GM12878 (cell line): Measurements from ENCODE around the gene TNNT3. TPM values are rescaled to one million over a fixed set of nuclear protein-coding genes. Genes with fewer than 3 reads are reported as not detected.

Source experiments
- ATAC-seq: fragments of 200-7000 bp; cut with Tn5 transposase; 3 replicates; pipeline ENCODE4 v1.9.1; 2020; ENCODE audit warnings: mild to moderate bottlenecking, moderate library complexity
- BruUV-seq: library from RNA; stranded (reverse); fragments of 400-500 nt; replicated peaks from 2 replicates; lab custom pipeline; 2021; lab: Mats Ljungman, UMichigan
- CTCF ChIA-PET: fragments of 300-600 bp; sonication (Branson Sonifier 250); formaldehyde crosslinking; extraction: SDS; loops from one replicate; lab custom pipeline; 2021; ENCODE audit warnings: inconsistent platforms; lab: Yijun Ruan, JAX
- POLR2A ChIA-PET: fragments of 350-600 bp; formaldehyde crosslinking; extraction: SDS; loops from one replicate; lab custom pipeline; 2021; ENCODE audit warnings: inconsistent platforms; lab: Charles Lee
- RAD21 ChIA-PET: fragments of 300-600 bp; sonication (Branson Sonifier 250); formaldehyde crosslinking; loops from one replicate; lab custom pipeline; 2023; ENCODE audit warnings: antibody characterized with exemption; ENCODE audit not compliant: unreplicated experiment; lab: Charles Lee
- SMC1A ChIA-PET: fragments of 300-600 bp; sonication (Branson Sonifier 250); formaldehyde crosslinking; loops from one replicate; lab custom pipeline; 2023; ENCODE audit not compliant: unreplicated experiment, uncharacterized antibody; lab: Charles Lee
- DNase-seq: peaks from one replicate; pipeline ENCODE4 v3.0.0-alpha.2; 2011; ENCODE audit warnings: low read depth, low spot score
- FAIRE-seq: peaks from 3 replicates; lab custom pipeline; 2011; peaks lifted over from hg19 to GRCh38; lab: Jason Lieb, UNC
- H2AFZ ChIP-seq: 2 replicates; pipeline ENCODE4 v1.6.0; 2011; ENCODE audit warnings: low read depth, low read length, control low read depth; ENCODE audit not compliant: control insufficient read depth
- H3K27ac ChIP-seq: 2 replicates; pipeline ENCODE4 v1.5.1; 2011; ENCODE audit warnings: control low read depth; ENCODE audit not compliant: control insufficient read depth, insufficient read depth
- H3K27me3 ChIP-seq, 2 experiments: replicated peaks in 1 of 2; 2 replicates each; pipeline versions ENCODE4 v1.6.0 to v1.6.1; 2011; ENCODE audit warnings: low read length in 1 of 2; ENCODE audit not compliant: control insufficient read depth in 2 of 2, insufficient read depth in 2 of 2
- H3K36me3 ChIP-seq, 2 experiments: 2 replicates each; pipeline ENCODE4 v1.5.1; 2011; ENCODE audit warnings: low read length in 1 of 2; ENCODE audit not compliant: control insufficient read depth in 2 of 2, insufficient read depth in 2 of 2
- H3K4me1 ChIP-seq: 2 replicates; pipeline ENCODE4 v1.6.1; 2011; ENCODE audit warnings: mild to moderate bottlenecking, low read length, moderate library complexity, mixed read lengths; ENCODE audit not compliant: control insufficient read depth, insufficient read depth
- H3K4me2 ChIP-seq: 2 replicates; pipeline ENCODE4 v1.6.0; 2011; ENCODE audit warnings: control low read depth; ENCODE audit not compliant: control insufficient read depth, insufficient read depth
- H3K4me3 ChIP-seq: fragments of 200-600 bp; sonication (generic); 2 replicates; pipeline ENCODE4 v1.5.1; 2016
- H3K79me2 ChIP-seq: 2 replicates; pipeline ENCODE4 v1.6.0; 2011; ENCODE audit warnings: low read length; ENCODE audit not compliant: control insufficient read depth, insufficient read depth
- H3K9ac ChIP-seq: 2 replicates; pipeline ENCODE4 v1.8.0; 2011; ENCODE audit warnings: low read length, control low read depth, mixed read lengths; ENCODE audit not compliant: control insufficient read depth, insufficient read depth
- H3K9me3 ChIP-seq: replicated peaks from 3 replicates; pipeline ENCODE4 v1.5.1; 2011; ENCODE audit warnings: mild to moderate bottlenecking, low read length; ENCODE audit not compliant: control insufficient read depth, insufficient read depth
- H4K20me1 ChIP-seq: 2 replicates; pipeline ENCODE4 v1.6.0; 2011; ENCODE audit not compliant: control insufficient read depth, insufficient read depth
- ZBTB4 ChIP-seq: fragments of 450-650 bp; formaldehyde crosslinking; IDR thresholded peaks from 2 replicates; pipeline ENCODE4 v1.4.0; 2022; ENCODE audit warnings: mild to moderate bottlenecking, moderate library complexity
- ZNF24 ChIP-seq: fragments of 450-650 bp; IDR thresholded peaks from 2 replicates; pipeline ENCODE4 v1.6.1; 2017; ENCODE audit warnings: antibody characterized with exemption, mild to moderate bottlenecking
- WGBS: methylation state at CpG from one replicate; pipeline ENCODE4 v1.1.6; 2016; ENCODE audit warnings: low lambda C conversion rate; ENCODE audit not compliant: insufficient replicate concordance, insufficient coverage; ENCODE audit errors: missing lambda C conversion rate; 5-methylcytosine and 5-hydroxymethylcytosine counted together
- in situ Hi-C: fragments of 300-500 bp; cut with MboI; formaldehyde crosslinking; loops from 9 replicates; pipeline ENCODE4 v1.14.3; 2018; ENCODE audit warnings: mixed read lengths
- intact Hi-C: fragments of 100-400 bp; cut with micrococcal nuclease; formaldehyde crosslinking; loops from one replicate; pipeline ENCODE4 v1.14.2; 2022; ENCODE audit not compliant: unreplicated experiment
- polyA plus RNA-seq, 11 experiments: library from polyadenylated mRNA; depleted of rRNA in 4 of 11; unstranded in 6 of 11; stranded (reverse) in 5 of 11; fragments of >200 nt; fragmentation: Nextera tagmentation in 4 of 11; fragmentation: Illumina TruSeq in 1 of 11; extraction: Ambion mirVana in 4 of 11; extraction: Trizol in 1 of 11; gene quantifications; 1 replicate in 1 of 11; 2 replicates in 10 of 11; pipeline versions ENCODE4 v1.2.1 to v1.2.3, GENCODE V29; 2011 to 2016; ENCODE audit warnings: inconsistent platforms in 2 of 11, missing spikeins in 2 of 11, low read depth in 1 of 11
- total RNA-seq, 4 experiments: library from RNA; depleted of rRNA in 3 of 4; stranded (reverse); fragments of >200 nt in 3 of 4; fragmentation: Illumina TruSeq in 1 of 4; extraction: Trizol in 1 of 4; gene quantifications; 2 replicates each; pipeline versions ENCODE4 v1.2.1 to v1.2.3, GENCODE V29; 2013 to 2021
- TF ChIP-seq, protein P1 (sequence below): fragments of 450-650 bp; IDR thresholded peaks from 2 replicates; pipeline ENCODE4 v1.6.1; 2016; ENCODE audit warnings: mild to moderate bottlenecking

Gene TNNT3
- total and polyA plus RNA-seq, 10 of the 15 experiments (the other 5 are each of a cell fraction or from before 2014, with no cell fraction given), result 0.40 to 0.50 TPM; not detected in 8

GRCh38 chr11:1978720-1979473, 59.4 kb downstream of the TNNT3 start:
- ChIA-PET POLR2A (no interaction called here), CTCF (no interaction called here), SMC1A (no interaction called here), RAD21 (no interaction called here)
- BruUV-seq, result no TSS peak
- H3K79me2 ChIP-seq, result no peaks in the 10 kb centered on the region
- no peak for DNase-seq
- no peak for TF ChIP-seq ZBTB4 (CRISPR knock-in tag)
- TF ChIP-seq, protein P1, sequence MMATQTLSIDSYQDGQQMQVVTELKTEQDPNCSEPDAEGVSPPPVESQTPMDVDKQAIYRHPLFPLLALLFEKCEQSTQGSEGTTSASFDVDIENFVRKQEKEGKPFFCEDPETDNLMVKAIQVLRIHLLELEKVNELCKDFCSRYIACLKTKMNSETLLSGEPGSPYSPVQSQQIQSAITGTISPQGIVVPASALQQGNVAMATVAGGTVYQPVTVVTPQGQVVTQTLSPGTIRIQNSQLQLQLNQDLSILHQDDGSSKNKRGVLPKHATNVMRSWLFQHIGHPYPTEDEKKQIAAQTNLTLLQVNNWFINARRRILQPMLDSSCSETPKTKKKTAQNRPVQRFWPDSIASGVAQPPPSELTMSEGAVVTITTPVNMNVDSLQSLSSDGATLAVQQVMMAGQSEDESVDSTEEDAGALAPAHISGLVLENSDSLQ, result no peak
- no peak for TF ChIP-seq ZNF24
- H3K27ac ChIP-seq, result no peak overlapping the region
- H2AFZ ChIP-seq, result no peak overlapping the region
- intact Hi-C loops, result no loop called here
- in situ Hi-C loops, result no loop called here
- no peaks in the 10 kb centered on the region for H3K36me3 ChIP-seq
- no peak for FAIRE-seq
- peak; percentile 75 for ATAC-seq
- 50% methylated on average over 4 of the region's 26 CpGs for WGBS
- no peaks in the 10 kb centered on the region for H3K27me3 ChIP-seq
- no peaks in the 10 kb centered on the region for H4K20me1 ChIP-seq
- no peak overlapping the region for H3K4me3 ChIP-seq
- no peaks in the 10 kb centered on the region for H3K9me3 ChIP-seq
- no peak overlapping the region for H3K9ac ChIP-seq
- no peaks in the 10 kb centered on the region for H3K4me1 ChIP-seq
- H3K4me2 ChIP-seq, result no peak overlapping the region
